Activated CD4-positive, alpha-beta T cell treated with anti-CD3 and anti-CD28 coated beads, Interleukin-2, amount 50 U/mL, for 1 hour (primary cell): ENCODE results near the gene HOOK2.
A peak's percentile ranks its signal among the peaks of the same experiment; 100 is the strongest.
"Not testable (repeated sequence)": the region's sequence is repeated elsewhere in the genome, so short reads cannot be mapped to it uniquely, and the experiment has no call there.

ENCODE experiments used
- DNase-seq: peaks from one replicate; pipeline ENCODE4 v3.0.0-alpha.2; 2020

Gene HOOK2

DNA sequence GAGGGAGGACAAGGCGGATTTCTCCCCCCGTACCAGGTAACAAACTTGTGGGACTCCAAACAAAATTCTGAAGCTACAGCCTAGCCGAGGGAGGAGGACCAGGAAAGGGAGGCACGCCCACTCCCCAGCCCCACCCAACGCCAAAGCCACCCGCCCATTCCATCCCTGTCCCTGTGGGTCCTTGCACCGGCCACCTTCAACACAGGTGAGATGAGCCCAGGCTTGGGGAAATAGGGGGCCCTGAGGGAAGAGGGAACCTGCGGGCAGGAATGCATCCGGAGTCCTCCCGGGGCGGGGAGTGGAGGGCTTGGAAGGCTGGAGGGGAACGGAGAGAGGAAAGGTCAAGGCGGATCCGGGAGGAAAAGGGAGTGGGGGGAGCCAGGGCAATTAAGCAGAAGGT, 23.7 kb downstream of the HOOK2 start, which contains the start of gene BEST2:
TSS of gene BEST2 (plus strand) at position 157 of the 400 bp plus-strand sequence. CDS start 802 bp downstream, outside the sequence.
- DNase-seq = no peak

DNA sequence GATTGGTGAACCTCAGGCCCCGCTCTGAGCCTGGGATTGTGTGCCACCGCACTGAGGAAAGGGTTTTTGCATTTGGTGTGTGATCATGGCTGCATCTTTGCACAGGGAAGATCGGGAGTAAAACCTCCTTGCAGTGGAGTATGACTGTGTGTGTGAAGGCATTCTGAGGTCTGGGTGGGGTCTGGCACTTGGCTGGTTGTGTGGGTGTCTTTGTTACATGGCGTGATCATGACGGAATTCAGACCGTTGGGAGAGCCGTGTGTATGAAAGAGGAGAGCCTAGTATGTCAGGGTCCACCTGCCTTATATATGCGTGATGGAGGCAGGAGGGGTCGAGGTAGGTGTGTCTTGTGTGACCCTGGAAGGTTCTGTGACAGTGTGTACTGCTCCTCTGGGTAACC, 24.5 kb downstream of the HOOK2 start:
- DNase-seq = no peak

DNA sequence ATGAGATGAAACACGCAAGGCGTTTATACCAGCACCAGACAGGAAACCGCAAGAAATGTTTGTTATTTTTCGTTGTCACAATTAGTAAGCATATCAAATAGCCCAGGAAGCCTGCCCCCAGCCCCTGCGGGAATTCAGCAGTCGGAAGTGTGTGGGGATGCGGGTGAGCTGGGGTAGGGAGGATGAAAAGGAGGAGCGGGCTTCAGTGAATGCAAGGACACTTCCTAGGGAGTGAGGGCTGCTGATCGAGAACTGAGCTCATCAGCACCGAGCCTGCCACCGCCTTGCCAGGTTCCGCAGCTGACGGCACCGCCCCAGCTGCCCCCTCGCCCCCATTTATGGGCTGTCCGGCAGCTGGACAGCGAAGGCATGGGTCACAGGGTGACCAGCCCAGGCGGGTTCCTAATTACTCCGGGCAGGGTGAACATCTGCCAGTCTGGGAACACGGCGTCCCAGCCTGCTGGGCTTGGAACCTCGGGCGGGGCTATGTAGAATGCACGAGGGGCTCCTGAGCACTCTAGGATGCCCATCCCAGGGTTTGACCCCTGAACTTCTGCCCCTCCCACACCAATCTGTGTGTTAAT, 25.3 kb downstream of the HOOK2 start:
- no peak for DNase-seq

DNA sequence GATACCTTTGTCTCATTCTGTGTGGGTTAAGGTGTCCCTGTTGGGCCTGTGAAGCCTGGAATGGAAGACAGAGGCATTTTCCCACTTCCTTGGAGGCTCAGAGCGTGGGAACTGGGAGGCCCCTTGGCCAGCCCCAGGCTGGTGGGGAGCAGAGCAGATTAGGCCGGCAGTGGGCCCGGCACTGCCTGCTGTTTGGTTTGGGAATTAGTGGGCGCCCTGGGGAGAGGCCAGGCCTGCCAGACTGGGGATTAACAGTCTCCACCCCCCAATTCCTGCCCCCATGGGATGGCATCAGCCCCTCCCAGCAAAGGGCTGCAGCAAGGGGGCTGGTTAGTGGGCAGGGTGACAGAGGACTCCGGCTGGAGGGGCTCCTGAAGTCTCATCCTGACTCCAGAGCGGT, 26.9 kb downstream of the HOOK2 start:
- DNase-seq = no peak

DNA sequence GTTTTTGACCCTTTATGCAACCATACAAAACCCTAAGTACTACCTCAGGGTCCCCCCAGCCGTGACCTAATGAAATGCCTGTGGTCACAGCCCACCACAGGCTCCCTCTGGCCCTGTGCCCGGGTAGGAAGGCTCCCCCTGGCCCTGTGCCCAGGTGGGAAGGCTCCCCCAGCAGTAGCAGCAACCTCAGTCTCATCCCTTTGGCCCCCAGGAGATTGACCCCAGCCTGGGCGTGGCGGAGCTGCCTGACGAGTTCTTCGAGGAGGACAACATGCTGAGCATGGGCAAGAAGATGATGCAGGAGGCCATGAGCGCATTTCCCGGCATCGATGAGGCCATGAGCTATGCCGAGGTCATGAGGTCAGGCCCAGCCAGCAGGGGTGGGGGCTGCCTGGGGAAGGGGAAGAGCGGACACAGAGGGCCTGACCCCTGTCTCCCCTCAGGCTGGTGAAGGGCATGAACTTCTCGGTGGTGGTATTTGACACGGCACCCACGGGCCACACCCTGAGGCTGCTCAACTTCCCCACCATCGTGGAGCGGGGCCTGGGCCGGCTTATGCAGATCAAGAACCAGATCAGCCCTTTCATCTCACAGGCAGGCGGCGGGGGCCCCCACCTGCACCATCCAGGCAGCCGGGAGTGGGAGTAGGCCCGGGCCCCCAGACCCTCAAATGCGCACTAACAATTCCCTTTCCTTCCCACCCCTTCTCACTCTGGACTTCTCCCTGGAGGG, 30.0 kb downstream of the HOOK2 start:
- no peak for DNase-seq

DNA sequence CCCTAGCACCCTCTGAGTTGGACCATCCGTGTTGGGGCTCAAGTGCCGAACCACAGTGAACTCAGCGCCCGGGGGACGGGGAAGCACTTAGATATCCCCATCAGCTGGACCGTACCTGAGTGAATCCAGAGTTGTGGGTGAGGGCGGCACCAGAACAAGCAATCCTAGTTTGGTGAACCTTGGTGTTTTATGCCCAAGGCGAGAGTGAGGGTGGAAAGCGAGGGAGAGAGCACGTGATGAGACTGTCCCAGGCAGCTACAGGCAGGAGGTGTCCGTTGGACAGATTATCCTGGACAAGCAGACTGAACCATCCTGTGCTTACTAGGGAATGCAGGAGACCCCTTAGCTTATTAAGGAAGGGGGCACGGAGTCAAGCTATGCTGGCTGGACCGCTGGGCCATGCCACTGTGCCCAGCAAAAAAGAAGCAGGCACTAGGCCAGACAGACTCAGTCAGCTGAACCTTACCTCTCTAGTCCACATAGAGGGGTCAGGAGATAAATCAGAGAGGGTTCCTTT, 37.5 kb downstream of the HOOK2 start:
- no peak for DNase-seq

DNA sequence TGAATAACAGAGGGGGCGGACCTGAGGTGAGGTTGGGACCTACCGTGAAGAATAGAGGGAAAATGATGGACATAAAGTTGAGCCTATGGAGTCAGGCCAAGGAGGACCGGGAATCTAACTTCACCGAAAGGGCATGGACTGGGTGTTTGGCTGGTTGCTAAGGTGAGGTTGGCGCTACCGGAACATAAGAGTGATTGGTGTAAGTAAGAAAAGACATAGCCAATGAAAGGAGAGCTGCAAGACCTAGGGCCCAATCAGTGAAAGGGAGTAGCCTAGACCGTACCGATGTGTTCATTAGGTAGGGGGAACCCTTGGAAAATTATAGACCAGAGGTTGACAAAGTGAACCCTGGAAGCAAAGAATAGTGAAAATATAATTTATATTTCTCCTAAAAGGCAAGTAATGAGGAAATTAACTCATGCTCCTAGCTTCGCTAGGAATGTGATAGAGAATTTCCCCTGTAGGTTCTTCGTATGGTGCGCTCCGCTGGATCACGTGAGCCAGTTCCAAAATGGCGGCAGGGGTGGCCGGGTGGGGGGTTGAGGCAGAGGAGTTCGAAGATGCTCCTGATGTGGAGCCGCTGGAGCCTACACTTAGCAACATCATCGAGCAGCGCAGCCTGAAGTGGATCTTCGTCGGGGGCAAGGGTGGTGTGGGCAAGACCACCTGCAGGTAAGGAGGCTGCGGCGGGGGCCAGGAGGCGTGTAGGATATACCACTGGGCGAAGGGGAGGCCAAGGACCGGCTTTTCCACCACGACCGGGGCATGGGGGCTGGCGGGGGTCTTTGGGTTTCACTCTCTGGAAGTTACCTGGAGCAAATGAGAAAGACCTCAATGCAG, 38.1 kb downstream of the HOOK2 start, which contains the start of gene GET3:
TSS of gene GET3 (plus strand) at position 503 of the 840 bp plus-strand sequence. CDS start at position 512, 9 bp downstream.
- DNase-seq = peak; percentile 74

DNA sequence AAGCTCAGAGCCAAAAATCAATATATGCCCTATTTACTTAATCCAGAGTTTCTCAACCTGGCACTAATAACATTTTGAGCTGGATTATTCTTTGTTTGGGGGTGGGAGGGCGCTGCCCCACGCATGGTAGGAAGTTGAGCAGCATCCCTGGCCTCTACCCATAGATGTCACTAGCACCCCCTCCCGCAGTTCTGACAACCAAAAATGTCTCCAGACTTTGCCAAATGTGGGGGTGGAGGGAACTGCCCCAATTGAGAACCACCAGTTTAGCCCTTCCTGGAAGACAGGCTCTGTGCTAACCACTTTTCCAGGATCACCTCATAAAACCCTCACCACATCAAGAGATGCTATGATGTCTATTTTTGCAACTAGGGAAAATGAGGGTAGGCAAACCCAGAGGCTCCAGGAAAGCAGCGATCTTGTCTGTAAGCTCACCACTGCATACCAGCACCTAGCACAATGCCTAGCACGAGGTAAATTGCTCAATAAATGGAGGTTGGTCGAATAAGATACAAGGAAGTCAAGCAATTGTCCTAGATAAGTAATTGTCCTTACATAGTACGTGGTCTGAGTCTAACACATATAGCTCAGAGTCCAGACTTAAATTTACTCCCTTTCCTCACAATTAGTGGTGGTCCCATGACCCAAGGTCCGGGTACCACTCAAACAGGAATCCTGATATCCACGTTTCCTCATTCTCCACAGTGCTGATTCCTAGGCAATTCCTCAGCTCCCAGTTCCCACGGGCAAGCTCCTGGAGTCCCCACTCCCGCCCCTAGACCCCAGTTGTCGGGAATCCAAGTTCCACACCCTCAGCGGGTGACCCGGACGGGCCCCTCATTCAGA, 41.8 kb downstream of the HOOK2 start:
- no peak for DNase-seq

DNA sequence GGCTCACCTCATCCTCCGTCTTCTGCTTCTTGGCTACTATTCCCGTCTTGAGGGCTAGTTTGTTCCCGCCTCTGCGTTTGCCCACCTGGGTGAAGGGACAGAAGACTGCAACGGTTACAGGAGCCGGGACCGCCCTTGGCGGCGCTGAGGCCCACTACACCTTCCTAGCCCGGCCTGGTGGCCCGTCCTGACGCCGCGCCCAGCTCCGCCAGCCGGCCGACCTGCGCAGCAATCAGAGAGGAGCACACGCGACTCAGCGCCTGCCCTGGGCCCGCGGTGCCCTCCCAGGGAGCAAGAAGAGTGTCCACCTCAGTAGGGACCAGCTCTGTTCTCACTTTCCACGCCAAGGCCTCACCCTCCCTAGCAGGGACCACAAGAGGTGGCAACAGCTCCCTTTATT, 44.0 kb downstream of the HOOK2 start:
- DNase-seq = no peak

DNA sequence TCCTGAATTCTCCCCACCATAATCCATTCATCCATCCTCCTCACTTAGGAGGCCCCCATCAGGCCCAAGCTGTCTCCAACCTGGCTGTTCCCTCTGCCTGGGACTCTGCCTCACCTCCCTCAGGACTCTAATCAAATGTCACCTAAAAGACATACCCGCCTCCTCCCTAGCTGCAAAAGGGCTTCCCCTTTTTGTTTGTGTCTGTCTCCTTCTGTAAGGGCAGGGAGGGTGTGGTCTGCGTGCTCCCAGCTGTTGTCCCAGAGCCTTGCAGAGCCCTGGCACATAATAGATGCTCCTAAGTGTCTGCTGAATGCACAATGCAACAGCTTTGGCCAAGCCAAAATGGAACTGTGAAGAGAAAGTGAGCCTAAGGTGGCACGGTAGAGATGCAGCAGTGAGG, 45.3 kb downstream of the HOOK2 start:
- DNase-seq = no peak

DNA sequence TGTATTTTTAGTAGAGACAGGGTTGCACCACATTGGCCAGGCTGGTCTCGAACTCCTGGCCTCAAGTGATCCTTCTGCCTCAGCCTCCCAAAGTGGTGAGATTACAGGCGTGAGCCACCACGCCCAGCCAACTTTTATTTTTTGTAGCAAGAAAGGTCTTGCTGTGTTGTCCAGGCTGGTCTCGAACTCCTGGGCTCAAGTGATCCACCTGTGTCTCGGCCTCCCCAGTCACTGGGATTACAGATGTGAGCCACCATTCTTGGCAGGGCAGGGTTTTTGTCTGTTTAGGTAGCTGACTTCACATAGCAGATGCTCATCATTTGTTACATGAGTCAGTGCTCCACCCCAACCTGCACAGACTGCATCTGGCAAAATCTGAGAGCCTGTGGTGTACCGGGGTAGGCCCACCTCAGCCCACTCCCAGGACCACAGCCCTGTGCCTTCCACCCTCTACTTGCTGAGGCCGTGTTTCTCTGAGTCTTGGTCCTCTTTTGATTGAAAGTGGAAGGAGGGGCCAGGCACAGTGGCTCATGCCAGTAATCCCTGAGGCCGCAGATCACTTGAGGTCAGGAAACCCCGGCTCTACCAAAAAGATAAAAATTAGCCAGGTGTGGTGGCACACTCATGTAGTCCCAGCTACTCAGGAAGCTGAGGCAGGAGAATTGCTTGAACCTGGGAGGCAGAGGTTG, 47.5 kb downstream of the HOOK2 start:
- no peak for DNase-seq

DNA sequence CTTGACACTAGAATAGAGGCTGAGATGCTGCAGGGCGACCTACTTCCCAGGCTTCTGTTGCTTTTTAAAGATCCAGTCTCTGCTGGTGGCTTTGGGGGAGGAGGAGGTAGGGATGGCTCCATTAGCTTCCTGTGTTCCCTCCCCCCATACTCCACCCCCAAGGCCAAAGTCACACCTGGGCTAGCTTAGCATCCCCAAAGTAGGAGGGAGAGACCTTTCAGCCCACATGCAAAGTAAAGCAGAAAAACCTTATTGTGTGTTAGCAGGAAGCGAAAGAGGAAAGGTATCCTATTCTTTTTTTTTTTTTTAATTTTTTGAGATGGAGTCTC, 48.4 kb downstream of the HOOK2 start:
- DNase-seq = no peak

DNA sequence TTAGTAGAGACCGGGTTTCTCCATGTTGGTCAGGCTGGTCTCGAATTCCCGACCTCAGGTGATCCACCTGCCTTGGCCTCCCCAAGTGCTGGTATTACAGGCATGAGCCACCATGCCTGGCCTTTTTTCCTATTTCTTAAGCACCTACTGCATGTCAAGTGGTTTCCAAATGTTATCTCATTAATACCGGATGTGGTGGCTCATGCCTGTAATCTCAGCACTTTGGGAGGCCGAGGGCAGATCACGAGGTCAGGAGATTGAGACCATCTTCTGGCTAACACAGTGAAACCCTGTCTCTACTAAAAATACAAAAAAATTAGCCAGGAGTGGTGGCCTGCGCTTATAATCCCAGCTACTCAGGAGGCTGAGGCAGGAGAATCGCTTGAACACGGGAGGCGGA, 49.7 kb downstream of the HOOK2 start:
- DNase-seq = not testable (repeated sequence)

DNA sequence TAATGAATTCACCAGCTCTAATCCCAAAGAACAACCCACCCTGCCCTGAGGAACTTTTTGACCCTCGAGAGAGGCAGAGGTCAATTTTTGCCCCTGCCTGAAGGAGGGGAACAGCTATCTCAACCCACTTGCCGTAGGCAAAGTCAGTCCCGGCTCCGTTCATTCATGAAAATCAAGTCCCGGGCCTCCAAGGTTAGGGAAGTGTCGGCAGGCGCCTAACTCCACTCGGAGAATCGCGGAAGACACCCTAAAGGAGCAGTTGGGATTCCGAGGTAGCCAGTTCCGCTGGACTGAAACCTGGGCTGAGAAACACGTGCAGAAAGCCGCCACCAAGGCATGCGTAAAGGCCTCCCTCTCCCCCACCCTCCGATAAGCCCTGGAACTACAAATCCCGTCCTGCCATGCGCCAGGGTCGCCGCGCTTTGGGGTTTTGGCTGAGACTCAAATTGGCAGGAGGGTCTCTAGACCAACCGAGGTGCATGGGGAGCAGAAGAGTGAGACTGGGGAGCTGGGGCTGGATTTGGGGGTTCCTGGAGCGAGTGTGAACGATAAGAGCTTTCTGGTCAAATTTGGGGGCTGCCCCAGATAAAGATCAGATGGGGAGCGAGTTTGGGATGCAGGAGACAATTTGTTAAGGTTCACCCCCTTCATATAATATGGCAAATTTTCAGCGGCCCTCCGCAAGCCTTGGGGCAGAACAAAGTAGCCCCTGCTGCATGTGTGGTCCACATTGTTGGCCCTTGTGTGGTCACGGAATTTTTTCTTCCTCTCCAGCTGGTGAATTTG, 51.5 kb downstream of the HOOK2 start, which contains the start of gene TNPO2:
TSS of gene TNPO2 (minus strand) at position 292 of the 786 bp plus-strand sequence. CDS start 2,955 bp downstream, outside the sequence.
- DNase-seq = peak; percentile 60

DNA sequence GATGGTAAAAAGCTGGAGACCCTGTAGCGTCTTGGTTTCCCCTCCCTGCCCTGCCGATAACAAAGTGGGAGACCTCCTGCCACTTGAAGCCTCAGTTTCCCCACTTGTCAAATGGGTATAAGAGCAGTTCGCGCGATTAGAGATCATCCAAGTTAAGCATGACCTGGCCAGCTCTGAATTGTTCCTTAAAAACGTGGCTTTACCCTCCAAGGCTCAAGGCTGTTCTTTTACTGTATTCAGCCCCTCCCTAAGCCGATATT, 52.0 kb downstream of the HOOK2 start:
- no peak for DNase-seq

DNA sequence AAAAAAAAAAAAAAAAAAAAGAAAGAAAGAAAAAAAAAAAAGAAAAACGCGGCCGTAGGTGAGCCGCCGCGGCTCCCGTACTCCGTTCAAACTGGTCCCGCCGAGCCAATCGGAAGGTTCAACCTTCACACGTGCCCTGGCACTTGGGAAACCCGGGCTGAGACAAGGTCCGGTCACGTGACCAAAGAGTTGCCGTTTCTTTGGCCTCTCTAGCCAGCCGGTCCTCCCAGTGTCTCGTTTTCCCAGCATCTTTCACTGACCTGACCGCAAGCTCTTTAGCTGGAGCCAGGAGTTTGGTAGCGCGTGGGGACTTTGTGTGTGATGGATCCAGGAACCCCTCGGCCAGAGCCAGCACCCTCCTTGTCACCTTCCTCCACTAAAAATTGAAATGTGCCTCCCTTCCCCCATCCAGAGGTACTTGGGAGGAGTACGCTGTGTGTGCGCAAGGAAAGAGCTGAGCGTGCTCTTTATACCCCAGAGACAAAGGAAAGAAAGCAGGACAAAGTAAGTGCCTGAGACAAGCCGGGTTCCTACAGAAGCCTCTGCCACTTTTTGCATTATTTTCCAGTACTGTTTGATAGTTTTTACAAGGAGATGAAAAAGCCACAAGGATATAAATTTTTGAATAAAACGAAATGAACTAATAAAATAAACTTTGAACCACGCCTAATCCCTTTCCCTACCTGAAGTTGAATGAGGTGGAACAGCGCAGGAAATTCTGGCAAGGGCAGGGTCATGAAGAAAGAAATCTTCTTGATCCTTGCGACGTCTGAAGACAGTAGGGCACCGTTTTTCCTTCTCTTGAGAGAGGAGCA, 52.6 kb downstream of the HOOK2 start:
- peak; percentile 90 for DNase-seq

DNA sequence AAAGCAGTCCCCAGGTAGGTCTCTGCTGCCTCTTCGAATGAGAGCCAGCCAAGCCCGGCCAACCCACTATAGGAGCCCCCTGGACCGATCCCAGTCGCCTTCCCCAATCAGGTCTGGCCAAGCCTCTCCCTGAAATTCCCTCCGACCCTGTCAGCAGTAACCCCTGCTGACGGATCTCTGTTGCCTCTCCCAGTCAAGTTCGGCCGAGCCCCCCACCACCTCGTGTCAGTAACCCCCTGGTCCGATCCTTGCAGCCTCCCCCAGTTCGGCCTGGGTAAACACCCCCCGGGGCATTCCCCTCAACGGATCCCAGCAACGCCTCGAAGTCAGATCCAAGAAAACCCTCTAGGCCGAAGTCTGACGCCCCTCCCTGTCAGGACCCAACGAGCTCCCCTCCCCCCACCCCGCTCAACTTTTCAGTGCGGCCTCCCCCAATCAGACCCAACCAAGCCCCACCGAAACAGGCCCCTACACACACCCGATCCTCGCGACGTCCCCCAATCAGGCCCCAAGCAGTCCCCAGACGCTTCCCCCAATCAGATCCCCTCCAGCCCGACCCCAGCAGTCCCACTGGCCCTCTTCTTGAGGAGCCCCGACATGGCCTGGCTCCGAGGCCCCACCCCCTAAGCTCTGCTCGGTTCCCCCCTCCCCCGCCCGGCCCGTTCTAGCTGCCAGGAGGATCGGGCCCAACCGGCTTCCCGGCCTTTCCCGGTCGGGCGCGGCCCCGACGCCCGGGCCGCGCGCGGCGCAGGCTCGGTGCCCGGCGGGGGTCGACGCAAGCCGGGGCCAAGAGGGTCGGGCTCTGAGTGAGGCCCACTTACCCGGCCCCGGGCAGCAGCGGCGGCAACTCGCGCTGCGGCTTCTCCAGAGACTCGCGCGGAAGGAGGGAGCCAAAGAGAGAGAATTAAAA, 53.4 kb downstream of the HOOK2 start:
- peak; percentile 52 for DNase-seq

DNA sequence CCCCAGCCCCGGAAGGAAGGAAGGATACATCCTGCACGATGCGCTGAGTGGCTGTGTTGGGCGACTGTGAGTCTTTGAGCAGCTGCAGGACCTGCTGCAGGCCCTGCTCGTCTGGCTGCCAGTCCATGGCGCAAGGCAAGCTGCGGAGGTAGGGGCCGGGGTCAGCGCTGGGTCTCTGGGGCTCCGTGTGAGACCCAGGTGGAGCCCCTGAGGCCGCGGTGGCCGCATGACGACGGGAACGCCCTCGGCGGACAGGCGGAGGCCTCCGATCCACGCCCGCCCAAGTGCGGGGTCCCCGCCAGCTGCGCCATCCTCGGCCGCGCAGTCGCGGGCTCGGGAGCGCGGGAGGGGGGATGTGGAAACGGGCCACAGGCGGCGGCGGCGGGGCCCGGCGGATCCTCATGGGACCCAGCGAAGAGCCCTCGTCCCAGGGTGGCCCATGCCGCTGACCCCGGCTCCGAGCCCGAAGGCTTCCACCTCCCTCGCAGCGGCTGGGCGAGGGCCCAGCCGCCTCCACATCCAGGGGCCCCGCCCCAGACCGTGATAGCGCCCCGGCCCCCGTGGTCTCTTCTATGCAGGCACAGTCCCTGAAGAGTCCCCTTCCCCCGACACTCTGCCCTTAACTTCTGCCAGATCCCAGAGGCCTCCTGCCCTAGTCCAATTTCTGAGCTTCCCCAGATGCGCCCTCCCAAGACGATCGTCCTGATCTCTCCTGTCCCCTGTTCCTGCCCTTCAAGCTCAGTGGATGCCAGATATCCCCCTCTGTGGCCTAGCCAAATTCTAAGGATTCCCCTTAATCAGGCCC, 54.3 kb downstream of the HOOK2 start:
- no peak for DNase-seq
